Eye (tissue), 1 donor: Measurements from ENCODE around the gene KDM4B.
"Not testable (repeated sequence)": the region's sequence is repeated elsewhere in the genome, so short reads cannot be mapped to it uniquely, and the experiment has no call there.

Experiments used
- DNase-seq: peaks from one replicate; pipeline ENCODE4 v3.0.0-alpha.2; 2015

Gene KDM4B

GRCh38 chr19:5186293-5187050 is 217.6 kb downstream of the KDM4B start:
- no peak for DNase-seq

- no peak for DNase-seq
Measured at GRCh38 chr19:5188548-5189317, 219.8 kb downstream of the KDM4B start.

DNA sequence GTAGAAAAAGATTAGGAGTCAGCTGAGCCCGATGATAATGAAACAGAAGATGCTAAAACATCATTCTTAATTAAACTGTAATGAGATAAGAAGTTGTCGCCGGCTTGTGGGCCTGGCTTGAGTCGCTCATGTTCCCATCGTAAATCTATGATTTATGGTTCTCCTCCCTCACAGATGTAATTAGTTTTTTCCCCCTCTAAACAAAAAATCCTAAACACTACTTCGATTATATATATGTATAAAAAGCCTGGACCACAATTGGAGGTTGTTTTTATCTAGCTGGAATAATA is 220.3 kb downstream of the KDM4B start:
- no peak for DNase-seq

GRCh38 chr19:5191091-5191490 is 222.2 kb downstream of the KDM4B start:
- no peak for DNase-seq

DNA sequence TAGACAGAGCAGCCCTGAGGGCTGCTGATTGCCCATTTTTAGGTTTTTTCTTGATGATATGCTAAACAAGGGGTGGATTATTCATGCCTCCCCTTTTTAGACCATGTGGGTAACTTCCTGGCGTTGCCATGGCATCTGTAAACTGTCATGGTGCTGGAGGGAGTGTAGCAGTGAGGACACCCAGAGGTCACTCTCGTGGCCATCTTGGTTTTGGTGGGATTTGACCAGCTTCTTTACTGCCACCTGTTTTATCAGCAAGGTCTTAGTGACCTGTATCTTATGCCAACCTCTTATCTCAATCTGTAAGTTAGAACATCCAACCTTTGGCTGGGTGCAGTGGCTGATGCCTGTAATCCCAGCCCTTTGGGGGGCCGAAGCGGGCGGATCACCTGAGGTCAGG is 223.7 kb downstream of the KDM4B start:
- no peak for DNase-seq

GRCh38 chr19:5193192-5193591 is 224.3 kb downstream of the KDM4B start:
- peak; percentile 89 for DNase-seq

DNA sequence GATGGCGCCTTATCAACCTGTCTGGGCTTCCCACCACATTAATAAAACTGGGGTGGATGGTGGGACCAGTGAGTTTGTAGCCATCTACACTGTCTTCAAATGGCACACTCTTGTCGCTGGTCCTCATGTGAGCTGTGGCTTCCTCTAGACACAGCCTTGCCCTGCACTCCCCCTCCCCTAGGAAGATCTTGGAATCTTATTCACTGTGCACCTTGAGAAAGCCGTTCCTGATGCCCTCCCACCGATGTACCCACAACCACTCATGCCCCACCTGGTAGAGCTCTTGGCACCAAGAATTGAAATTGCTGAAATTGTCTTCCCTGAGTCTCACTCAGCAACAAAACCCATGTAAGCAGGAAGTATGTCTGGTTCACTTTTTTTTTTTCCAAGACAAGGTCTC is 225.7 kb downstream of the KDM4B start:
- no peak for DNase-seq

DNA sequence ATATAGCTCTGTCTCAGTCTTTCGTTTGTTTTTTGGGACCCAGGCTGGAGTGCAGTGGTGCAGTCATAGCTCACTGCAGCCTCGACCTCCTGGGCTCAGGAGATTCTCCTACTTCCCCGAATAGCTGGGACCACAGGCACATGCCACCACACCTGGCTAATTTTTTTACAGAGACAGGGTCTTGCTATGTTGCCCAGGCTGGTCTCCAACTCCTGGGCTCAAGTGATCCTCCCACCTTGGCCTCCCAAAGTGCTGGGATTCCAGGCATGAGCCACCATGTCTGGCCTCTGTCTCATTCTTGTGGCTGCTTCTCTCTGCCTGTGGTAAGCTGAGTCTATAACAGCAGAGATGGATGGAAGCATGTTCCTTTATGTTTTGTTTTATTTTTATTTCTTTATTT is 226.7 kb downstream of the KDM4B start:
- DNase-seq, result not testable (repeated sequence)

- DNase-seq, result no peak
Measured at GRCh38 chr19:5196832-5197231, 227.9 kb downstream of the KDM4B start.

DNA sequence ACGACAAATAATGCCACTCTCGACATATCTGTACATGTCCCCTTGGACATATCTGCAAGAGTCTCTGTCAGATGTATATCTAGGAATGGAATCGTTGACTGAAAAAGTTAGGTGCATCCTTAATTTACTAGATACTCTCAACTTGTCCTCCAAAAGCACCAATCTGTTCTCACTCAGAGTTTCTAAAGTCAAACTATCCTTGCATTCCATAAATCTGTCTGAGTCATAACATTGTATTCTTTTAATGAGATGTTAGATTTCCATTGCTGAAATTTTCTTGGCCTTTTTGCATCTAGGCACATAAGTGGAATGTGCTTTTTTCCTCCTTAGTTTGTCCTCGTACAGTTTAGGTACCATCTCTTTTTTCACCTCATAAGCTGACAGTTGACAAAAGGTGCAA is 231.9 kb downstream of the KDM4B start:
- peak; percentile 48 for DNase-seq

GRCh38 chr19:5202553-5202952 is 233.6 kb downstream of the KDM4B start:
- peak; percentile 56 for DNase-seq
